ENCODE measurements around the gene MOB3A.
A peak's percentile ranks its signal among the peaks of the same experiment; 100 is the strongest.

Gene MOB3A

DNA sequence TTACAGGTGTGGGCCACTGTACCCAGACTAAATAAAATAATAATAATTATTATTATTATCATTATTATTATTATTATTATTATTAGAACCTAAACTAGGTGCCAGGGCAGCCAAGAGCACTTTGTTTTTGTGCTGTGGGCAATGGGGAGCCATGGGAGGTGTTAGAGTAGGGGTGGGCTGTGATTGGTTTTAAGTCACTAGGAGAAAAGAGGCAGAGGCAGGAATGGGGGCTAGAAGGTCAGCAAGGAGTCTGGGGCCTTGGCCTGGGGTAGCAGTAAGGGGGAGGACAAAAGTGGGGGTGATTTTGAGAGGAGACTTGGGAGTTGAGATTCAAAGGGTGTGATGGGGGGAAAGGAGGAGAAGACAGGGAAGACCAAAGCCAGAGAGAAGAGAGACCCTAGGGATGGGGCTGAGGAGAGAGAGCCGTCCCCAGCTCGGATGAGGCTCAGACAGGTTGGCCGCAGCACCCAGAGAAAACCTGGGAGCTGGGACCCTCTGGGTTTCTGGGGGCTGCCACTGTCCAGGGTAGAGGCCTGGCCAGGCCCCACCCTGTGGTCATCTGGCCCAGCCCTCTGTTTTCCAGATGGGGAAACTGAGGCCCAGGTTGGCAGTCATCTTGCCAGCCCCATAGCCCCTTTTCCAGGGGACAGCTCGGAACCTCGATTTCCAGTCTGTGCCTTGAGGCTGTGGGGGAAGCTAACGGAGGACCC is 62.9 kb downstream of the MOB3A start:
- Histone ChIP-seq H3K9me3 (ENCODE audit: control insufficient read depth, low read length) (no peaks in the 10 kb centered on the region), H3K27me3 (ENCODE audit: control insufficient read depth, insufficient read depth, low read length) (no peaks in the 10 kb centered on the region), H3K4me3 (ENCODE audit: low read length) (no peak overlapping the region), H3K4me1 (ENCODE audit: control insufficient read depth, insufficient read depth, low read length) (peaks cover 42% of the 10 kb centered on the region), H3K36me3 (ENCODE audit: control insufficient read depth, insufficient read depth, low read length) (no peaks in the 10 kb centered on the region), H3K9ac (ENCODE audit: low read length) (peak overlapping the region; percentile 77)

DNA sequence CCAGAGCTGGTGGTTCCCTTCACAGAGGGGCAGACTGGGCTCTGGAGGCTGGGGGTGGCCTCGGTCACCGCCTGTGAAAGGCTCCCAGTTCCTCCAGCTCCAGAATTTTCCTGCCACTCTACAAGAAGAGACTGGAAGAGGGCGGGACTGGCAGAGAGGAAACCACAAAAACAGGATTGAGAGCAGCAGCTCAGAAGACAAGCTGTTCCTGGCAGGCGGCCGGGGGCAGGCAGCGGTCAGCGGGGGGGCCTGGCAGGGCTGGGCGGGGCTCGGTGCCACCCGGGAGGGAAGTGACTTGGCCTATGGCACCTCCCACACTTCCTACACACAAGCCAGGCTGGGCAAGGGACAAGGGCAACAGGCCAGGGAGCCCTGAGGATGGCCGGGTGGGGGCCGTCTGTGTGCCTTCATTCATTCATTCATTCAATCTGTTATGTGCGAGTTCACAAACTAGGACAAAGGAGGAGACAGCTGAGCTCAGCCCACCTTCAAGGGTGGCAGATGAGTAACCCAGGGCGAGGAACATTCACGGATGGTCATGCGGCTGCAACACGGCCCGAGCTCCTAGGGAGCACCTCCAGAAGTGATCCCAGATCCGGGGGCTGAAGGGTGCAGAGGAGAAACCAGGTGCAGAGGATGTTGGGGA is 63.7 kb downstream of the MOB3A start:
- Histone ChIP-seq H3K4me1 (ENCODE audit: control insufficient read depth, insufficient read depth, low read length) (peaks cover 42% of the 10 kb centered on the region), H3K4me3 (ENCODE audit: low read length) (no peak overlapping the region), H3K9me3 (ENCODE audit: control insufficient read depth, low read length) (no peaks in the 10 kb centered on the region), H3K27me3 (ENCODE audit: control insufficient read depth, insufficient read depth, low read length) (no peaks in the 10 kb centered on the region), H3K36me3 (ENCODE audit: control insufficient read depth, insufficient read depth, low read length) (no peaks in the 10 kb centered on the region), H3K9ac (ENCODE audit: low read length) (peak overlapping the region; percentile 77)

DNA sequence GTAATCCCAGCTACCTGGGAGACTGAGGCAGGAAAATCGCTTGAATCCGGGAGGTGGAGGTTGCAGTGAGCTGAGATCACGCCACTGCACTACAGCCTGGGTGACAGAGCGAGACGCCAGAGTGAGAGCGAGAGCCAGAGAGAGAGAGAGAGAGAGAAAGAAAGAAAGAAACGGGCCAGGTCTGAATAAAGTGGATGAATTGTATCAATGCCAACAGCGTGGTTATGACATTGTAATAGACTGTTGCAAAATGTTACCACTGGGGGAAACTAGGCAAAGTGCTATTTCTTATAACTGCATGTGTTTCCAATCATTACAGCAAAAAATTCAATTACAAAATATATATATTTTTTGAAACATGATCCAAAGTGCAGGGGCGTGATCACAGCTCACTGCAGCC is 68.8 kb downstream of the MOB3A start:
- Histone ChIP-seq H3K4me3 (ENCODE audit: low read length) (no peak overlapping the region), H3K4me1 (ENCODE audit: control insufficient read depth, insufficient read depth, low read length) (peaks cover 12% of the 10 kb centered on the region), H3K36me3 (ENCODE audit: control insufficient read depth, insufficient read depth, low read length) (no peaks in the 10 kb centered on the region), H3K27me3 (ENCODE audit: control insufficient read depth, insufficient read depth, low read length) (no peaks in the 10 kb centered on the region), H3K9ac (ENCODE audit: low read length) (no peak overlapping the region), H3K9me3 (ENCODE audit: control insufficient read depth, low read length) (no peaks in the 10 kb centered on the region)

DNA sequence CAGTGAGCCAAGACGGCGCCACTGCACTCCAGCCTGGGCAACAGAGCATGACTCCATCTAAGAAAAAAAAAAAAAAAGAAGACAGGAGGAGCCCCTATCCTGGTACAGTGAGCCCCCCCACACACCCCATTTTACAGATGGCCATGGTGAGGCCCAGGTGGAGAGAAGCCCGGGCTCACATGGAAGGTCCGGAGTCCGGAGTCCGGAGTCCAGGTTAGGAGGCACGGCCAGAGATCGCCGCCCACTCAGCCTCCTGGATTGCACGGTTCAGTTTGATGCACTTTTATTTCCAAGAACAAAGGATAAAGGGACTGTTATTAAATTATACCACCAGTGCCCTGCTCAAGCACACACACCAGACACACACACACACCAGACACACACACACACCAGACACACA is 69.4 kb downstream of the MOB3A start:
- H3K9me3 ChIP-seq (ENCODE audit: control insufficient read depth, low read length) = no peaks in the 10 kb centered on the region
- H3K4me3 ChIP-seq (ENCODE audit: low read length) = no peak overlapping the region
- H3K9ac ChIP-seq (ENCODE audit: low read length) = no peak overlapping the region
- H3K36me3 ChIP-seq (ENCODE audit: control insufficient read depth, insufficient read depth, low read length) = no peaks in the 10 kb centered on the region
- H3K27me3 ChIP-seq (ENCODE audit: control insufficient read depth, insufficient read depth, low read length) = no peaks in the 10 kb centered on the region
- peaks cover 6% of the 10 kb centered on the region for H3K4me1 ChIP-seq (ENCODE audit: control insufficient read depth, insufficient read depth, low read length)

DNA sequence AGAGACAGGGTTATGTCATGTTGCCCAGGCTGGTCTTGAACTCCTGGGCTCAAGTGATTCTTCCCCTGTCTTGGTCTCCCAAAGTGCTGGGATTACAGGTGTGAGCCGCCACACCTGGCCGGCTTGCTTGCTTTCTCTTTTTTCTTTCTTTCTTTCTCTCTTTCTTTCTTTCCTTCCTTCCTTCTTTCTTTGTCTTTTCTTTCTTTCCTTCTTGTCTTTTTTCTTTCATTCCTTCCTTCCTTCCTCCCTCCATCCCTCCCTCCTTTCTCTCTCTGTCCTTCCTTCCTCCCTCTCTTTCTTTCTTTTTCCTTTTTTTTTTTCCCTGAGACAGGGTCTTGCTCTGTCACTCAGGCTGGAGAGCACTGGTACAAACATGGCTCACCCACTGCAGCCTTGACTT is 73.8 kb downstream of the MOB3A start:
- Histone ChIP-seq H3K9me3 (ENCODE audit: control insufficient read depth, low read length) (no peaks in the 10 kb centered on the region), H3K36me3 (ENCODE audit: control insufficient read depth, insufficient read depth, low read length) (no peaks in the 10 kb centered on the region), H3K27me3 (ENCODE audit: control insufficient read depth, insufficient read depth, low read length) (no peaks in the 10 kb centered on the region), H3K9ac (ENCODE audit: low read length) (no peak overlapping the region), H3K4me1 (ENCODE audit: control insufficient read depth, insufficient read depth, low read length) (peaks cover 8% of the 10 kb centered on the region), H3K4me3 (ENCODE audit: low read length) (no peak overlapping the region)

DNA sequence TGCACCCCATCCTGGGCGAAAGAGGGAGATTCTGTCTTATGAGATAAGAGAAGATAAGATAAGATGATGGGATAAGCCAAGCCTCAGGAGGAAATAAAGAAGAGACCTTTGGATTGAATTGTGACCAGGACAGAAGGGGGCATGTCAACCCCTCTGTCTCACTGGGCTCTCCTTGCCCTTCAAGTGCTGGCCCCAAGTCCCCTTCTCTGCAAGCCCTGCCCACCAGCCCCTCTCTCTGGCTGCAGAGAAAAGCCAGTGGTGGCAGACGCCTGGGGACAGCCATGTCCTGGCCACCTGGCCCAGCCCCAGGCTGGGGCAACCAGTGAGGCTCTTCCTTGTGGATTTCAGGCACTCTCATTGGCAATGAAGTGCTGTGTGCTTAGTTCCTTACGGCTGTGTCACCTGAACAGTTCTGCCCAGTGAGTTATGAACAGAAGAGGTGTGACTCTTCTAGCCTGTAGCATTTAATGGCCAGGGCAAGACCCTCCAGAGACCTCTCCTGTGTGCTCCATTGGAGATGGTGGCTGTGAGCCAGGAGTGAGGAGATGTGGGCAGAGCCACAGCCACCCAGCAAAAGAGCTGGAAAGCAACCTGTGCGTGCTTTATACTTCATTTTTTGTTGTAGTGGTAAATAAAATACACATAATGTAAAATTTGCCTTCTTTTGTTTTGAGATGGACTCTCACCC is 74.5 kb downstream of the MOB3A start:
- no peaks in the 10 kb centered on the region for H3K36me3 ChIP-seq (ENCODE audit: control insufficient read depth, insufficient read depth, low read length)
- H3K9ac ChIP-seq (ENCODE audit: low read length) = no peak overlapping the region
- H3K27me3 ChIP-seq (ENCODE audit: control insufficient read depth, insufficient read depth, low read length) = no peaks in the 10 kb centered on the region
- H3K4me3 ChIP-seq (ENCODE audit: low read length) = no peak overlapping the region
- peaks cover 8% of the 10 kb centered on the region for H3K4me1 ChIP-seq (ENCODE audit: control insufficient read depth, insufficient read depth, low read length)
- H3K9me3 ChIP-seq (ENCODE audit: control insufficient read depth, low read length) = no peaks in the 10 kb centered on the region

Data from mucosa of stomach (tissue), 1 donor.